HG02763 (cell line): Measurements from ENCODE around the gene MFAP4.

Experiments used
- ATAC-seq: cut with Tn5 transposase; IDR thresholded peaks from one replicate; pipeline ENCODE4 v1.9.1; 2021; ENCODE audit warnings: mild to moderate bottlenecking, moderate library complexity; ENCODE audit not compliant: unreplicated experiment

MFAP4 gene, protein sequence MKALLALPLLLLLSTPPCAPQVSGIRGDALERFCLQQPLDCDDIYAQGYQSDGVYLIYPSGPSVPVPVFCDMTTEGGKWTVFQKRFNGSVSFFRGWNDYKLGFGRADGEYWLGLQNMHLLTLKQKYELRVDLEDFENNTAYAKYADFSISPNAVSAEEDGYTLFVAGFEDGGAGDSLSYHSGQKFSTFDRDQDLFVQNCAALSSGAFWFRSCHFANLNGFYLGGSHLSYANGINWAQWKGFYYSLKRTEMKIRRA

GRCh38 chr17:19386974-19387920, at the start of gene MFAP4:
Gene MFAP4 (minus strand): TSS chr17:19387190. CDS start chr17:19387155, 35 bp downstream.
- no peak for ATAC-seq

DNA sequence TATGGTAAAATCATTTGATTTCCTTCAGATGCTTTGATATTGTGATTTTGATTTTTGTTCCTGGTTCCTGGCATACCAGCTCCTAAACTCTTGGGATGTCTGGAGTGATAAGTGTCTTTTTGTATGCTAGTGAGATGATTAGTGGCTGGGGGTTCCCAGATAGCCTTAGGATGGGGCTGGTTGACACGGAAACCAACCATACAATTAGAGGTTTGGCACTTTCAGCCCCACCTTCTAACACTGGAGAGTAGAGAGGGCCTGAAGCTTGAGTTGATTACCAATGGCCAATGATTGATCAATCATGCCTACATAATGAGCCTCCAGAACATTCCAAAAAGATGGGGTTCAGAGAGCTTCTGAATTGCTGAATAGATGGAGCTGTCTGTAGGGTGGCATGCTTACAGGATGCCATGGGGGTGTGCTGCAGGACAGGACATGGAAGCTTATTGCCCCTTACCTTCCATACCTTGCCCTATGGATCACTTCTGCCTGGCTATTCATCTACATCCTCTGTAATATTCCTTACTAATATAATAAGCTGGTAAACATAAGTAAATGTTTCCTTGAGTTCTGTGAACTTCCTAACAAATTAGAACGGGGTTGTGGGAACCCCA, 46.8 kb upstream of the MFAP4 start:
- no peak for ATAC-seq

GRCh38 chr17:19433255-19433654, 46.3 kb upstream of the MFAP4 start:
- no peak for ATAC-seq

DNA sequence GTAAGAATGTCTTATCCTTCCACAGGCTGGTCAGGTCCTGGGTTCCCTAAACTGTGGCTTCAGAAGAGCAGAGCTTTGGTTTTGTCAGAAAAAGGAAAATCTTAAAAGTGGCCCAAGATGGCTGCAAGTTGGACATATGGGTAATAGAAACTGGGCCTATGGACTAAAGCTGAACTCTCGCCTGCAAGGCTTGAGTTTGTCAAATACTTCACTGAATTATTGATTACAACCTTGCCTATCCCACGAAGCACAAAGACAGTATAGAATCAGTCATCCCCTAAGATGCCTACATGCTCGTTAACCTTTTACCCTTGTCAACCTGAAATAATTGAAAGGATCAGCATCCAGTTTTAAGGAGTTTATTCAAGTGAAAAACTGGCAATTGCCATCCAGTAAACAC, 44.7 kb upstream of the MFAP4 start:
- no peak for ATAC-seq

GRCh38 chr17:19426631-19427030, 39.6 kb upstream of the MFAP4 start:
- no peak for ATAC-seq

GRCh38 chr17:19424934-19425868, 38.2 kb upstream of the MFAP4 start:
- ATAC-seq = no peak

- no peak for ATAC-seq
These were observed 34.9 kb upstream of the MFAP4 start for GRCh38 chr17:19421926-19422325.

DNA sequence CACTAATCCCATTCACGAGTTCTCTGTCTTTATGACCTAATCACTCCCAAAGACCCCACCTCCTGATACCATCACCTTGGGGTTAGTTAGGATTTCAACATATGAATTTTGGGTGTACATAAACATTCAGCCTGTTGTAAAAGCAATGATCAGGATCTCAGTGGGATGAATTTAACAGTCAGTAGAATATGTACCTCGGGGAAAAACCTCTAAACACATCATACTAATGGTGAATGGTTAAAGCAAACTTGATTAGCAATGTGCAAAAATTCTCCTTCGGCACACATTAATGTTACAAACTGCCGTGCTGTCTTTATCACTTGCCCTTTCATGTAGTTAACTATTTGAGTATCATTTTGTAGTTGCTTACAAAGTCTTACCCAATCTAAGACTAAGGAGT, 34.2 kb upstream of the MFAP4 start:
- no peak for ATAC-seq

DNA sequence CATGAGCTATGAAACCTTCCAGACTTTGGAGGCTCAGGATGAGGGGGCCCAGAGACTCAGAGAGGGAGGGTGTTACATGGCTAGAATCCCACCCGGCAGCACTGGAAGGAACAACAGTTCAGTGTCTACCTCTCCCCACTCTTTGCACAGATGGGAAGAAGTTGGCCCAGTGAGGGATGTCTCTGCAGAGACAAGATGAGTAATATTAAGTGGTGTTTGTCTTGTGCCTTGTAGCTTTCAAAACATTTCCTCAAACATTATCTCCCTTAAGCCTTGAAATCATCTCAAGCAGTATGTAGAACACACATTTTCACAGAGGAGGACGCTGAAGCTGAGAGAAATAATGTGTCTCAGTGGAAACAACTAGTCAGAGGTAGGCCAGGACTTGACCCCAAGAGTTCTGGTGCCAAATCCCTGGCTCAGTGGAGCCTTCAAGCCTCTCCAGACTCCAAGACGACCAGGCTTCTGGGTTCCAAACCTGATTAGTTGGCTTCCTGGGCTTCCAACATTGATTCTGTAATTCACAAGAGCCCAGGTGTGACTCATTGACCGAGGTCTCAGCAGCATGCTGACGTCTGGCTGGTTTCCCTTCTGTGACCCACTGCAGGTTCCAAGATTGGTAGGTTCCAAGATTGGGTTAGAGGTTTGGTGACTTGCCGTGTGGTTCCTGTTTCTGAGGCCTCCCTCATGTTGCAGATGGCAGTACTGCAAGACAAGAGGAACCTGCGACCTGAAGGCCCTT, 31.4 kb upstream of the MFAP4 start:
- ATAC-seq = no peak

GRCh38 chr17:19417611-19418010, 30.6 kb upstream of the MFAP4 start:
- no peak for ATAC-seq

DNA sequence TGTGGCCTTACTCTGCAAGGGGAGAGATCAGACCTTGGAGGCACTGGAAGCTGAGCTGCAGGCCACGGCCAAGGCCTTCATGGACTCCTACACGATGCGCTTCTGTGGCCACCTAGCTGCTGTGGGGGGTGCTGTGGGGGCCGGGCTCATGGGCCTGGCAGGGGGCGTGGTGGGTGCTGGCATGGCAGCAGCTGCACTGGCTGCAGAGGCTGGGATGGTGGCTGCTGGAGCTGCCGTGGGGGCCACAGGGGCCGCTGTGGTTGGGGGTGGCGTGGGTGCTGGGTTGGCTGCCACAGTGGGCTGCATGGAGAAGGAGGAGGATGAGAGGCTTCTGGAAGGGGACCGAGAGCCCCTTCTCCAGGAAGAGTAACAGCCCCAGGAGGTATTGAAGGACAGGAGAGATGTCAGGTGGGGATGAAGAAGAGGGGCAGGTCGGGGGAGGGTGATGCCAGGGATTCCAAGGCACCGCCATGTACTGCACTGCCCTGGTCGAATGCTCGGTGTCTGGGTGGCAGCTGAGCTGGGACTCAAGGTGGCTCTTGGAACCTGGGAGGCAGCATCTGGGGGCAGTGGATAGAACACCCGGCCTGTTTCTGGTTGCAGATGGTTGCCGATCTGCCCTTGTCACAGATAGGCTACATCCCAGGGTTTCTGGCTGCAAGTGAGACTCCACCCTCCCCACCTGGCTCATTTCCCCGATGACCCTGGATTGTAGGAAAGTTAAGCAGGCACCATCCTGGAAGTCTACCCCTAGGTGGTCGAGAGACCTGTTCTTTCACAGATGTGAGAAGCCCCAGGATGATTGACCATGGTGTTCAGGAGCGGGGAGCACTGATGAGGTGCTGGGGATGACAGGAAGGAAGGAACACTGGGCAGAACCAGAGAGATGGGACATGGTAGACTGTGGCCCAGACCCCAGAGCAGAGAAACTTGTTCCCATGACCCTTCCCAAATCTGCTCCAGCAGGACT, 29.1 kb upstream of the MFAP4 start:
- ATAC-seq = no peak

GRCh38 chr17:19415311-19415710, 28.3 kb upstream of the MFAP4 start:
- no peak for ATAC-seq

GRCh38 chr17:19414396-19415280, 27.6 kb upstream of the MFAP4 start:
- ATAC-seq = no peak

DNA sequence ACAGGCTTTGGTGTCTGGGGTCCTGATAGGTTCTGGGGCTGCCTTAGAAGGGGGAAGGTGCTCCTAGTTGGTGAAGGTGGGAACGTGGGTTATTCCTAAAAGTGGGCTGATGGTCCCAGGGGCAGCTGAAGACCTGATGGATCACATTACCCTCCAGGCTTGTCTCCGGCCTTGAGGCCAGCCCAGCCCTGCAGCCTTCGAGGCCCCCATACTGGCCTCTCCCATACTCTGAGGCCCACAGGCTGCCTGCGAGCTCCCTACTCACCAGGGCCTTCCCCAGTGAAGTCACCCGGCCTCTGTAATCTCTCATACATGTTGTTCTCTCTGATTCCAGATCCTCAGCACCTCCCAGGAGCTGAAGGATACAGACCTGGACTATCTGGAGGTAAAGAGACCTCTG, 26.8 kb upstream of the MFAP4 start:
- ATAC-seq = no peak

GRCh38 chr17:19412984-19413383, 26.0 kb upstream of the MFAP4 start:
- no peak for ATAC-seq

DNA sequence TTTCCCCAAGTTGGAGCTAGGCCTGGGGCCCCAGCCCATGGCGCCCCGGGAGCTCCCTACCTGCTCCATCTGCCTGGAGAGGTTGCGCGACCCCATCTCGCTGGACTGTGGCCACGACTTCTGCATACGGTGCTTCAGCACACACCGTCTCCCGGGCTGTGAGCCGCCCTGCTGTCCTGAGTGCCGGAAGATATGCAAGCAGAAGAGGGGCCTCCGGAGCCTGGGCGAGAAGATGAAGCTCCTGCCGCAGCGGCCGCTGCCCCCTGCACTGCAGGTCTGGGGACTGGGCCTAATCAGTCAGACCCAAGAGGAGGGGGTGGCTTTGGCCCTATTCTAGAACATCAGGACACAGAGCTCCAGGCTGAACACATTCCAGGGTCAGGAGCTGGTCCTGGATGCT, 25.5 kb upstream of the MFAP4 start:
- ATAC-seq = no peak

- no peak for ATAC-seq
These were observed 24.6 kb upstream of the MFAP4 start for GRCh38 chr17:19411631-19412030.
